Type B pancreatic cell (in vitro differentiated cells): Measurements from ENCODE around the gene OMG. TPM values are rescaled to one million over a fixed set of nuclear protein-coding genes. Genes with fewer than 3 reads are reported as not detected.

Experiments
- DNase-seq: peaks from one replicate; pipeline ENCODE4 v3.0.0; 2021; ENCODE audit warnings: mixed read lengths; ENCODE audit not compliant: unreplicated experiment; ENCODE audit errors: extremely low spot score
- H3K27ac Mint-ChIP-seq: 2 replicates; pipeline ENCODE4 v1.8.0; 2021; ENCODE audit warnings: mild to moderate bottlenecking, mixed read lengths
- H3K27me3 Mint-ChIP-seq: 2 replicates; pipeline ENCODE4 v1.8.0; 2021; ENCODE audit warnings: mixed read lengths
- H3K36me3 Mint-ChIP-seq: 2 replicates; pipeline ENCODE4 v1.8.0; 2021; ENCODE audit warnings: mixed read lengths
- H3K4me1 Mint-ChIP-seq: one replicate; pipeline ENCODE4 v1.8.0; 2021; ENCODE audit warnings: mixed read lengths; ENCODE audit not compliant: unreplicated experiment
- H3K4me3 Mint-ChIP-seq: 2 replicates; pipeline ENCODE4 v1.8.0; 2021; ENCODE audit warnings: mild to moderate bottlenecking, mixed read lengths
- H3K9me3 Mint-ChIP-seq: 2 replicates; pipeline ENCODE4 v1.8.0; 2021; ENCODE audit warnings: mixed read lengths
- total RNA-seq: library from RNA; stranded (reverse); gene quantifications from 2 replicates; pipeline ENCODE4 v1.2.1, GENCODE V29; 2021; ENCODE audit warnings: low replicate concordance
- TF ChIP-seq, protein P1 (sequence below): fragments of 200-600 bp; sonication (generic); conservative IDR thresholded peaks from 2 replicates; pipeline ENCODE4 v1.5.0; 2021; ENCODE audit warnings: antibody characterized with exemption, mild to moderate bottlenecking

Gene OMG
- total RNA-seq, 1 donor from 2014 or later: not detected

DNA sequence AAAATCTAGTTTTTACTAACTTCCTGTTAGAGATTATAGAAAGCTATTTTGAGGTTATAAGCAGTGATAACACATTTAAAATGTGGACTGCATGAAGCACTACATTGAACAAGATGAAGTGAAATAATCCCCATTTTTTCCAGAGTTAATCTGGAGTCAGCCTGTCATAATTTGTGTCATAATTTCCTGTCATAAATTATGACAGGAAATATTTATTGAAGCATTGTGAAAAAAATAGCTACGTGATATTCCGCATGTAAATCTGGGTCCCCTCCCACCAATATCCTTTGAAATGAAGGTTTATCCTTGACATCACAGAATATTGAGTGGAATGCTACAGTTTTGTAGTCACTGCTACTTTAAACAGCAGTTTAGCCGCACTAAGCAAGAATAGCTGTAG, 40.1 kb downstream of the OMG start:
- no peak overlapping the region for H3K27ac Mint-ChIP-seq

DNA sequence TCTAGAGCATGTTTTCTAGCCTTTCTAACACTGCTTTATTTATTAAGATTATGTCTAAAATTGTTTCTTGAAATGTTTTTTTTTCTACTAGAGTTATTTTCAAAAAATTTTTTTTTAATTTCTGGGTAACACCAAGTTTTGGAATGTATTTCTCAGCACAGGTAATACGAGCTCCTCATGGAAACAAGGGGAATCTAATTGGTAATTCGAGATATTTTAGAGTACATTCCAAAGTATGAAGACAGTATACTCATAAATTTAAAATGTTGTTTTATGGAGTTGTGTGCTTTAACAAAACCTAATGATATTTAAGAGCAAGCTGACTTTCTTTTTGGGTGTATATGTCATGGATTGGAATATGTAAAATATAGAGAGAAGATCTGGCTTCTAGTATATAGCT, 42.4 kb downstream of the OMG start:
- TF ChIP-seq, protein P1, sequence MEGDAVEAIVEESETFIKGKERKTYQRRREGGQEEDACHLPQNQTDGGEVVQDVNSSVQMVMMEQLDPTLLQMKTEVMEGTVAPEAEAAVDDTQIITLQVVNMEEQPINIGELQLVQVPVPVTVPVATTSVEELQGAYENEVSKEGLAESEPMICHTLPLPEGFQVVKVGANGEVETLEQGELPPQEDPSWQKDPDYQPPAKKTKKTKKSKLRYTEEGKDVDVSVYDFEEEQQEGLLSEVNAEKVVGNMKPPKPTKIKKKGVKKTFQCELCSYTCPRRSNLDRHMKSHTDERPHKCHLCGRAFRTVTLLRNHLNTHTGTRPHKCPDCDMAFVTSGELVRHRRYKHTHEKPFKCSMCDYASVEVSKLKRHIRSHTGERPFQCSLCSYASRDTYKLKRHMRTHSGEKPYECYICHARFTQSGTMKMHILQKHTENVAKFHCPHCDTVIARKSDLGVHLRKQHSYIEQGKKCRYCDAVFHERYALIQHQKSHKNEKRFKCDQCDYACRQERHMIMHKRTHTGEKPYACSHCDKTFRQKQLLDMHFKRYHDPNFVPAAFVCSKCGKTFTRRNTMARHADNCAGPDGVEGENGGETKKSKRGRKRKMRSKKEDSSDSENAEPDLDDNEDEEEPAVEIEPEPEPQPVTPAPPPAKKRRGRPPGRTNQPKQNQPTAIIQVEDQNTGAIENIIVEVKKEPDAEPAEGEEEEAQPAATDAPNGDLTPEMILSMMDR: no peak
- Mint-ChIP-seq H3K27me3 (no peaks in the 10 kb centered on the region), H3K27ac (no peak overlapping the region), H3K9me3 (no peaks in the 10 kb centered on the region), H3K36me3 (peaks cover 5% of the 10 kb centered on the region), H3K4me3 (no peak overlapping the region), H3K4me1 (peaks cover 9% of the 10 kb centered on the region)
- no peak for DNase-seq

More for the DNA sequence above, 40.1 kb downstream of the OMG start:
- no peaks in the 10 kb centered on the region for H3K27me3 Mint-ChIP-seq
- no peaks in the 10 kb centered on the region for H3K4me1 Mint-ChIP-seq
- H3K36me3 Mint-ChIP-seq: peaks cover 9% of the 10 kb centered on the region
- no peak overlapping the region for H3K4me3 Mint-ChIP-seq
- DNase-seq: no peak
- H3K9me3 Mint-ChIP-seq: no peaks in the 10 kb centered on the region
- TF ChIP-seq, protein P1: no peak

DNA sequence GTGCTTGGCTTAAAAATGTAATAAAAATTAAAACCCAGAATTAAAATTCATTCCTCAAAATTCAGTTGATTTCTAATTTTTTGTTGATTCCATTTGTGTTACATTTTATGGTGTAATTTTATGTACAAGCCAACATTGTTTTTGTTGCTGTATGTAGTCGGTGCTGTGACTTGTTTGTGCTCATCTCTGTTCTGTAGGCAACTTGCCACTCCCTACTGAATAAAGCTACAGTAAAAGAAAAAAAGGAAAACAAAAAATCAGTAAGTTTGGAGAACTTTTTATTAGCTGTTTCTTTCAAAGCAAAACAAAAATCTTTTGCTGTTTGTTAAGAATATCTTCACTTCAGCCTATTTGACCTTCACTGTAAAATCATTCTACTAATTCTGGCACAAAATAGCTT, 44.3 kb downstream of the OMG start:
- Mint-ChIP-seq H3K27me3 (no peaks in the 10 kb centered on the region), H3K27ac (no peak overlapping the region), H3K9me3 (no peaks in the 10 kb centered on the region), H3K36me3 (peaks cover 18% of the 10 kb centered on the region), H3K4me3 (no peak overlapping the region), H3K4me1 (peaks cover 9% of the 10 kb centered on the region)
- TF ChIP-seq, protein P1: no peak
- DNase-seq: no peak

DNA sequence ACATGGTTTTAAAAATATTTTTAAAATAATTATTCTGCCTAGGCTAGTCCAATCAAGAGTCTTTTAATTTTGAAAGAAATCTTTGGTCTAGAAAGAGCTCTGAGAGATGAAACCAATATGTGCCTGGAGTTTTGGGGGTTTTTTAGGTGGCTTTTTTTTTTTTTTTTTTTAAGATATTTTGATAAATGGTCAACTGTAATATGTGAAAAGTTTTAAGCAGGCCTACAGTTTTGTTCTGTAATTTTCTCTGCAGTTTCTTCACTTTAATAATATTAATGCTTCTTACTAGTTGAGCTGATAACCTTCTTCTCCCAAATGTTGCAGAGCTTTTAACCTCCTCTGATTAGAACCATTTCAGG, 45.1 kb downstream of the OMG start:
- H3K4me1 Mint-ChIP-seq: peaks cover 9% of the 10 kb centered on the region
- H3K36me3 Mint-ChIP-seq: peaks cover 22% of the 10 kb centered on the region
- no peak overlapping the region for H3K4me3 Mint-ChIP-seq
- DNase-seq: no peak
- TF ChIP-seq, protein P1: no peak
- H3K9me3 Mint-ChIP-seq: no peaks in the 10 kb centered on the region
- H3K27ac Mint-ChIP-seq: no peak overlapping the region
- H3K27me3 Mint-ChIP-seq: no peaks in the 10 kb centered on the region

DNA sequence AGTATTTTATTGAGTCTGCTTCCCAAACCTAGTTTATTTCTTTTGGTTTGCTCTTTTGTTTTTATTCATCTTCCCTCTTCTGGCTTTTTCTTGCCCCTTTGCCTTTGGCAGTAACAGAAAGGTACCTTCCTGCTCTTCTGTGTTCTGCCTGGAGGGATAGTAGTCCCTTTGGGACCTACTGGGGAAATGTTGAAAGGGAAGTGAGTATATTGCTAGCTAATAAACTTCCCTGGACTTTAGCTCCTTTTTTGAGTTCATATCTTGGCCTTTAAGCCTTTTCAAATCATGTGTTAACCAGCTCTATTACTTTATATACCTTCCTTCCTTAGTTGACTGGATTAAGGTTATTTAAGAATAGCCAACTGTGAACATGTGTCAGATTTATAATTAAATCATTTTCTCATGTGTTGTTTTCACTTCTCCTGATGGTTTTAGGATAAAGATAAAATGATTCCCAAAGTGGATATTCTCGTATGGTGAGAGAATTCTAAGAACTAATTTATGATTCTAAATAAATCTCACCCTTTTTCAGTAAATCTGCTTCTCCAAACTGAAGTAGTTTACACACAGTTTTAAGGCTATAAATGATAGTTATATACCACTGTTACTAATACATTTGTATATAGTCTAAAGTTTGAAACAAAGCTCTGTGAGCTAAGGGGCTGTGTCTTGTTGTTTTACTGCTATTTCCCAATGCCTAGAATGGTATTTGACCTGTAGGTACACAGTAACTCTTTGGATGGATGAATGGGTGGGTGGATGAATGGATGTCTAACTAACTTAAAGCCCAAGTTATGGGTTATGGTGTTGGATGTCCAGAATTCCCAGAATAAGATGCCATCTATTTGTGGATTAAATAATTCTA, 45.7 kb downstream of the OMG start:
- H3K4me3 Mint-ChIP-seq: no peak overlapping the region
- H3K27ac Mint-ChIP-seq: no peak overlapping the region
- H3K27me3 Mint-ChIP-seq: no peaks in the 10 kb centered on the region
- TF ChIP-seq, protein P1: no peak
- peaks cover 9% of the 10 kb centered on the region for H3K4me1 Mint-ChIP-seq
- H3K9me3 Mint-ChIP-seq: no peaks in the 10 kb centered on the region
- no peak for DNase-seq
- H3K36me3 Mint-ChIP-seq: peaks cover 26% of the 10 kb centered on the region
